ENCODE measurements around the gene CRYZL1. TPM values are rescaled to one million over a fixed set of nuclear protein-coding genes. Genes with fewer than 3 reads are reported as not detected.
A peak's percentile ranks its signal among the peaks of the same experiment; 100 is the strongest.
"Not testable (repeated sequence)": the region's sequence is repeated elsewhere in the genome, so short reads cannot be mapped to it uniquely, and the experiment has no call there.

Gene CRYZL1
- total RNA-seq, 2 experiments from 2014 or later = 22.7 to 29.6 TPM

DNA sequence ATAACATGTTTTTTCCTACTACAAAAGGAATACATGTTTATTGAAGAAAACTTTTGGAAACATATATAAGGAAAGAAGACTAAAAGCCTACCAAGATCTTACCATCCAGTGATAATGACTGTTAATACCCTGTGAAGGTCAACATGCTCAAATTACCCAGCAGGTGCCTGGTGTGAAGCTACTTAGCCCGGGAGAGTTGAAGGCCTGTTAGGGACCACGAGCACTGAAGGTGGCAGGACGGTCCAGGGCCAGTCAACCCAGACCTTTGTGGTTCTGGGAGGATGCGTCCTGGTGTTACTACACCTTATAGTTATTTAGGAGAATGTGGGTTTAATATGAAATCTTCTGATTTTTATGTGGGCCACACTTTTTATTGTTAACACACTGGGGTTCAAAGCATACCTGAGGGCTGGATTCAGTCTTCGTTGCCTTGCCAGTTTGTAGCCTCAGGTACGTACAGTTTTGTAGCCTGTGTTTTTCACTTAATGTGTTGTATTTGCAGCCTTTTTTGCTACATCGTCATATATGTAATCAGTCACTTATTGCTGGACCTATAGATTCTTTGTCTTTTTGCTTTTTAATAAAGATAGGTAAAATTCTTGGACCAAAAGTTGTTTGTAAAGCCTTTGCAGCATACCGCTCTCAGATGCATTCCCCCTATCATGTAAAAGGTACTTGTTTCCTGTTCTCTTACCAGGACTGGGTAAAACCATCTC, 10.6 kb upstream of the CRYZL1 start:
- no peaks in the 10 kb centered on the region for H3K27me3 Mint-ChIP-seq
- H3K4me3 Mint-ChIP-seq = no peak overlapping the region
- H3K36me3 Mint-ChIP-seq = no peaks in the 10 kb centered on the region
- no peaks in the 10 kb centered on the region for H3K9me3 Mint-ChIP-seq
- no peak for DNase-seq
- no peak overlapping the region for H3K27ac Mint-ChIP-seq
- no peaks in the 10 kb centered on the region for H3K4me1 Mint-ChIP-seq

DNA sequence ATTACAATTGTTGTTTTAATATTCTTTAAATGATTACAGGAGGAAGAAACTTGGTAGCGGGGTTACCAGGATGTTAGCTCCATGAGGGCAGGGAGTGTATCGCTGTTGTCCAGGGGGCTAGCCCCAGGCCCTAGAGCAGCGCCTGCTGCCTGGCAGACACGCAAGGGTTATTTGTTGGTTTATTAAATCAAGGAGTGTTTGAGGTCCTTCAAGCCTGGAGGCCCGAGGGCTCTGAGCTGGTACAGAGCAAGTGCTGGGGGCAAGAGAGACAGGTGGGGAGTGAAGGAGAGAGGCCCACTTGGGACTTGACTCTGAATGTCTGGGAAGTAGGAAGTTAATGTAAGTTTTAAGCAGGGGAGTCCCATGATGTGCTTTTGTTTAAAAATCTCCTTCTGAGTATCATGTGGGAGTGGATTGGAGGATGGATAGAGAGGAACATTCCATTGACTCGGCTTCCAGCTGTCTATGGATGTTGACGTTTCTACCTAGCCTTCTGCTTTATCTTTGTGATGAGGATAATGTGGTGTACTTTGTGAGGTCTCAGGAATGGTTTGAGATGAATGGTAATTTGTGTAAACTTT, 9.5 kb upstream of the CRYZL1 start:
- H3K4me1 Mint-ChIP-seq = no peaks in the 10 kb centered on the region
- no peak for DNase-seq
- no peaks in the 10 kb centered on the region for H3K36me3 Mint-ChIP-seq
- no peak overlapping the region for H3K27ac Mint-ChIP-seq
- no peak overlapping the region for H3K4me3 Mint-ChIP-seq
- H3K27me3 Mint-ChIP-seq = no peaks in the 10 kb centered on the region
- no peaks in the 10 kb centered on the region for H3K9me3 Mint-ChIP-seq

DNA sequence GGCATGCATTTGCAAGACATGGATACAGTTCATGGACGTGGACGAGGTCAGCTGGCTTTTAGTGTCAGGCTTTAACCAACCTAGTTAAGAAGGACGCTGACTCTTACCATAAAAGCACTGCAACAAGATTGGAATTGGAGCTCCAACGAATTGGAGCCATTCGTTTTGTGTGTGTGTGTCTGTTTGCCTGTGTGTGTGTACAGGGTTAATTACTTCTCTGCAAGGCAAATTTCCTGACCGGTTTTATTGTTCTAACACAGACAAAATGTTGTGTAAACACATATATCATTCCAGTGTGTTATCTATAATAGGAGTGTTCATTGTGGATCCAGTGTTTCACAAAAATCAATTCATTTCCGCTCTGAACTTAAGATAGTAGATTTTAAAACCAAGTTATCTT, 8.7 kb upstream of the CRYZL1 start:
- no peak overlapping the region for H3K4me3 Mint-ChIP-seq

GRCh38 chr21:33648555-33648954, 7.0 kb upstream of the CRYZL1 start:
- H3K36me3 Mint-ChIP-seq = no peaks in the 10 kb centered on the region
- no peak overlapping the region for H3K4me3 Mint-ChIP-seq
- no peak for DNase-seq
- H3K4me1 Mint-ChIP-seq = peaks cover 3% of the 10 kb centered on the region
- H3K27ac Mint-ChIP-seq = no peak overlapping the region
- no peaks in the 10 kb centered on the region for H3K9me3 Mint-ChIP-seq
- H3K27me3 Mint-ChIP-seq = peaks cover 17% of the 10 kb centered on the region

More for the DNA sequence above, 8.7 kb upstream of the CRYZL1 start:
- H3K27me3 Mint-ChIP-seq = peaks cover under 1% of the 10 kb centered on the region
- no peaks in the 10 kb centered on the region for H3K9me3 Mint-ChIP-seq
- H3K27ac Mint-ChIP-seq = no peak overlapping the region
- no peaks in the 10 kb centered on the region for H3K36me3 Mint-ChIP-seq
- no peak for DNase-seq
- no peaks in the 10 kb centered on the region for H3K4me1 Mint-ChIP-seq

GRCh38 chr21:33647587-33647986, 6.0 kb upstream of the CRYZL1 start:
- Mint-ChIP-seq H3K27ac (no peak overlapping the region), H3K9me3 (no peaks in the 10 kb centered on the region), H3K4me1 (peaks cover 5% of the 10 kb centered on the region), H3K27me3 (peaks cover 22% of the 10 kb centered on the region), H3K36me3 (no peaks in the 10 kb centered on the region), H3K4me3 (no peak overlapping the region)
- no peak for DNase-seq

DNA sequence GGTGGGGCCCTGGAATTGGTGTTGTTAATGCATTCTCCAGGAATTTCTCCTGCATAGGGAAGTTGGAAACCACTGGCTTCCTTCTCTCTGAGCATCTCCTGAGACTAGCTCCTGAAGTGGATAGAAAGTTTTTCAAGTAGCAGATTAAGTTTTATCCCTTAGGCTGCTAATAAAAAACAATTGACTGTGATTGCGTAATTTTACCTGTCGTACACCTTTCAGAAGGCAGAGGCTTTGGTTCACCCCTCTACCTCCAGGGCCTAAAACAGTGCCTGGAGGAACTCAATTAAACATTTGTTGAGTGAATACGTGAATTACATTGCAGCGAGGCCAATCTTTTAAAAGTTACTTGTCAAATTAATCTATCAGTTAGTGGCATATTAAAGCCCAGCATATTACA, 4.2 kb upstream of the CRYZL1 start:
- Mint-ChIP-seq H3K27me3 (peaks cover 22% of the 10 kb centered on the region), H3K9me3 (no peaks in the 10 kb centered on the region), H3K4me1 (peaks cover 5% of the 10 kb centered on the region), H3K36me3 (no peaks in the 10 kb centered on the region), H3K4me3 (no peak overlapping the region), H3K27ac (no peak overlapping the region)
- DNase-seq = no peak

GRCh38 chr21:33644383-33645074, 3.0 kb upstream of the CRYZL1 start:
- no peak for DNase-seq
- H3K27ac Mint-ChIP-seq = no peak overlapping the region
- H3K9me3 Mint-ChIP-seq = no peaks in the 10 kb centered on the region
- H3K27me3 Mint-ChIP-seq = peaks cover 22% of the 10 kb centered on the region
- H3K4me3 Mint-ChIP-seq = no peak overlapping the region
- H3K4me1 Mint-ChIP-seq = peaks cover 5% of the 10 kb centered on the region
- H3K36me3 Mint-ChIP-seq = no peaks in the 10 kb centered on the region

GRCh38 chr21:33643658-33644311, 2.2 kb upstream of the CRYZL1 start:
- H3K9me3 Mint-ChIP-seq = no peaks in the 10 kb centered on the region
- DNase-seq = no peak
- no peaks in the 10 kb centered on the region for H3K36me3 Mint-ChIP-seq
- peaks cover 22% of the 10 kb centered on the region for H3K27me3 Mint-ChIP-seq
- H3K4me1 Mint-ChIP-seq = peaks cover 5% of the 10 kb centered on the region
- H3K4me3 Mint-ChIP-seq = peak overlapping the region; percentile 79
- no peak overlapping the region for H3K27ac Mint-ChIP-seq

GRCh38 chr21:33642896-33643657, 1.5 kb upstream of the CRYZL1 start:
- peaks cover 22% of the 10 kb centered on the region for H3K27me3 Mint-ChIP-seq
- H3K4me1 Mint-ChIP-seq = peaks cover 5% of the 10 kb centered on the region
- H3K27ac Mint-ChIP-seq = no peak overlapping the region
- H3K9me3 Mint-ChIP-seq = no peaks in the 10 kb centered on the region
- peak overlapping the region; percentile 79 for H3K4me3 Mint-ChIP-seq
- peak; percentile 22 for DNase-seq
- H3K36me3 Mint-ChIP-seq = no peaks in the 10 kb centered on the region

DNA sequence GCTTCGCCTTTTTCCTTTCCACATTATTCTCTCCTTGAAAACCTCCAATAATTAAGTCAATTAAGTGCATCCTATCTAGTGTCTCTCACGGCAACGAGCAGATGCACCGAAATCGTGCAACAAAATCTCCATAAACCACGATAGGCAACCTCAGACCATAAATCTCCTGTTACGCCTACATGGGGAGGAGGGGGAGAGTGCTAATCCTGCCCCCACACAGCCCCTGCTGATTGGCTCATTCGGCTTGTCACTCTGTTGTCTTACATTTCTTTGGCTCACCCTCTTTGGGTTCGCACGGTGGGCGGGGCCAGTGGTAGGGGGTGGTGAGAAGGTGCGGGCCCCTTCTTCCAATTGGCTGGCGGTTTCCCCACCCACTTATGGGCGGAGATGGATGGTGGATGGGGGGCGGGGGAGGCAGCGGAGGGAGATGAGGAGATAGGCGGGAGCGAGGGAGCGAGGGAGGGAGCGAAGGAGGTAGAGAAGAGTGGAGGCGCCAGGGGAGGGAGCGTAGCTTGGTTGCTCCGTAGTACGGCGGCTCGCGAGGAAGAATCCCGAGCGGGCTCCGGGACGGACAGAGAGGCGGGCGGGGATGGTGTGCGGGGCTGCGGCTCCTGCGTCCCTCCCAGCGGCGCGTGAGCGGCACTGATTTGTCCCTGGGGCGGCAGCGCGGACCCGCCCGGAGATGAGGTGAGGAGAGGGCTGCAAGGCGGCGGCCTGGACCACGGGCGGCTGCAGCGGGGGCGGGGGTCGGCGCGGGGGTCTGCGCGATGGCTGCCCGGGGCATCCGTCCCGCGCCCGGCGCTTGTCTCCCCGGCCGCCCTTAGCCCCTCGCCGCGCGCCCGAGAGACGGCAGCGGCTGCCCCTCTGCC, 720 bp upstream of the CRYZL1 start, which contains the start of gene ITSN1:
Gene ITSN1 (plus strand): TSS at position 475 of the 869 bp plus-strand sequence. CDS start 76,328 bp downstream, outside the sequence.
- H3K27me3 Mint-ChIP-seq = peaks cover 22% of the 10 kb centered on the region
- no peaks in the 10 kb centered on the region for H3K36me3 Mint-ChIP-seq
- peak within 1 kb of the TSS; percentile 92 for H3K27ac Mint-ChIP-seq
- DNase-seq = peak; percentile 99
- no peaks in the 10 kb centered on the region for H3K9me3 Mint-ChIP-seq
- peak within 1 kb of the TSS; percentile 95 for H3K4me3 Mint-ChIP-seq
- peaks cover 7% of the 10 kb centered on the region for H3K4me1 Mint-ChIP-seq

DNA sequence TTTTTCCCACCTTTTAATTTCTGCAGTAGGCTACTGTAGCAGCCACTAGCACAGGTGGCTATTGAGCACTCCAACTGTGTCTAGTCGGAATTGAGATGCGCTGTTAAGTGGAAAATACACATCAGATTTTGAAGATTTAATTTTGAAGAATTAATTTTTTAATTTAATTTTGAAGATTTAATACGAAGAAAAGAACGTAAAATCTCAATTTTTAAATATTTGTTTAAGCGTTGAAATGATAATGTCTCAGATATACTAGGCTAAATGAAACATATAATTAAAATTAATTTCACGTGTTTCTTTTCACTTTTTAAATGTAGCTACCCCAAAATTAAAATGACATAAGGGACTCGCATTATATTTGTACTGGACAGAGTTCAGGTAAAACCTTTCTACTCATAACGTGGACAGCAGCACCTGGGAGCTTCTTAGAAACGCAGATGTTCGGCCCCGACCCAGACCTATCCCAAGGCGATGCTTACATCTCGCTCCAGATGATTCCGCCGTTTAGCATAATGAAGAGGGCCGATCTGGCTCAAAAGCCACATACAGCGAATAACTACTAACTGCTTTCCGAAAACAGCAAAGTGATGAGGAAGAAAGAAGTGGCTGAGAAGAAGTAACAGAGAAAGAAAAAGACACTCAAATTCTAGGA, 717 bp downstream of the CRYZL1 start:
- no peaks in the 10 kb centered on the region for H3K36me3 Mint-ChIP-seq
- no peak for DNase-seq

GRCh38 chr21:33634254-33634653, 7.3 kb downstream of the CRYZL1 start:
- peaks cover 10% of the 10 kb centered on the region for H3K4me1 Mint-ChIP-seq
- H3K27me3 Mint-ChIP-seq = no peaks in the 10 kb centered on the region
- no peak overlapping the region for H3K27ac Mint-ChIP-seq
- DNase-seq = no peak
- H3K36me3 Mint-ChIP-seq = peaks cover 6% of the 10 kb centered on the region
- H3K4me3 Mint-ChIP-seq = no peak overlapping the region
- H3K9me3 Mint-ChIP-seq = no peaks in the 10 kb centered on the region

More for the DNA sequence above, 717 bp downstream of the CRYZL1 start:
- Mint-ChIP-seq H3K27ac (peak overlapping the region; percentile 92), H3K4me3 (peak overlapping the region; percentile 95), H3K4me1 (peaks cover 13% of the 10 kb centered on the region), H3K27me3 (peaks cover 22% of the 10 kb centered on the region), H3K9me3 (no peaks in the 10 kb centered on the region)

DNA sequence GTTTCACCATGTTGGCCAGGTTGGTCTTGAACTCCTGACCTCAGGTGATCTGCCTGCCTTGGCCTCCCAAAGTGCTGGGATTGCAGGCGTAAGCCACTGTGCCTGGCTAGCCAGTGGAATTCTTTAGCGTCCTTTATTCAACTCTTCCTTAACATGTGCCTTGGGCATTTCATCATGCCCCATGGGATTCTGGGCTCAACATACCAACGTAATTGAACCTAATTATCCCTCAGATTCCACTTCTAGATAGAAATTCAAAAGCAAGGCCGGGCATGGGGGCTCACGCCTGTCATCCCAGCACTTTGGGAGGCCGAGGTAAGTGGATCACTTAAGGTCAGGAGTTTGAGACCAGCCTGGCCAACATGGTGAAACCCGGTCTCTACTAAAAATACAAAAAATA, 15.4 kb downstream of the CRYZL1 start:
- H3K36me3 Mint-ChIP-seq, H3K27ac Mint-ChIP-seq, DNase-seq, H3K4me3 Mint-ChIP-seq, H3K4me1 Mint-ChIP-seq, H3K9me3 Mint-ChIP-seq, H3K27me3 Mint-ChIP-seq: not testable (repeated sequence)
